ENCODE measurements around the gene CDCA7L.

The CDCA7L gene

DNA sequence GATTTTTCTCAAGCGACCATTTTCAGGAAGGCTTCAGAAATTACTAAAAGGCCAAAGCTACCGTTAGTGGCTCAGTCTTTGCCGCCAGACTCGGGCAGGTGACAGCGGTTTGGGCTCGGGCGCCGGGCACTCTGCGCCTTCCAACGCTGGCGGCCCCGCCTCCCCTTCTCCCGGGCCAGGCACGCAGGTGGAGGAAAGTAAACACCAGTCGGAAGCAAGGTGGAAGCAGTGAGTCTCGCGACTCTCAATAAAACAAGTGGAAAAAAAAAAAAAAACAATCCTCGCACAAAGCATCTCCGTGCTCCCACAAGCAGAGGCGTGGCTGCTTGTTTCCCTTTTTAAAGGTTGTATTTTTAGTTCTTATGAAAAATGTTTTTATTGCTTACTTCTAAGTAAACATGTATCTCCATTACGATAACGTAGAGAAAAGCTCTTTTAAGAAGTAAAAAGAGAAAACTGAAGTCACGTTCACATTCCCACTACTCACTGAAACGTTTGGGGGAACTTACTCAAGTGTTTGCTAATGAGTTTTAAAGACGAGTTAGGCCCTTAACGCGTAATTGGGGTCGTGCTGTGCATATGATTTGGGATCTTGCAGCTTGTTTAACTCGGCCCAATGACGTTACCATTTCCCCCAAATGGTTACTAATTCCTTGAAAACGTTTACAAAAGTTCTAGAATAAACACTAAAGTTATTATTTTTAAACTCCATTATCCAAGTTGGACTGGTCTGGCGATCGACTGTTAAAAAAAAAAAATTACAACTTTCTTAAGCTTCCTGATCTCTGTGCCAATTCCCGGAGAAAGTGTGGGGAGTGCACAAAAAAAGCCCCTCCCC is 864 bp downstream of the CDCA7L start:
- no peak for TF ChIP-seq CTCF (IDR thresholded peaks at IDR 0.05; ENCODE audit: insufficient read depth, missing control alignments)
- DNase-seq (ENCODE audit: insufficient read length, low spot score) (no peak), FAIRE-seq (no peak)

GRCh38 chr7:21943436-21943835 is 2.3 kb downstream of the CDCA7L start:
- FAIRE-seq: no peak
- no peak for DNase-seq (ENCODE audit: insufficient read length, low spot score)
- no peak for TF ChIP-seq CTCF (IDR thresholded peaks at IDR 0.05; ENCODE audit: insufficient read depth, missing control alignments)

- FAIRE-seq: no peak
- TF ChIP-seq CTCF (IDR thresholded peaks at IDR 0.05; ENCODE audit: insufficient read depth, missing control alignments): no peak
- DNase-seq (ENCODE audit: insufficient read length, low spot score): no peak
These were observed 2.7 kb downstream of the CDCA7L start for GRCh38 chr7:21942955-21943354.

- DNase-seq (ENCODE audit: insufficient read length, low spot score): no peak
These were observed 4.0 kb downstream of the CDCA7L start for GRCh38 chr7:21941611-21942141.

GRCh38 chr7:21939858-21940372 is 5.8 kb downstream of the CDCA7L start:
- TF ChIP-seq CTCF (IDR thresholded peaks at IDR 0.05; ENCODE audit: insufficient read depth, missing control alignments): no peak
- FAIRE-seq (no peak), DNase-seq (ENCODE audit: insufficient read length, low spot score) (no peak)

More at GRCh38 chr7:21941611-21942141, 4.0 kb downstream of the CDCA7L start:
- no peak for TF ChIP-seq CTCF (IDR thresholded peaks at IDR 0.05; ENCODE audit: insufficient read depth, missing control alignments)
- FAIRE-seq: no peak

DNA sequence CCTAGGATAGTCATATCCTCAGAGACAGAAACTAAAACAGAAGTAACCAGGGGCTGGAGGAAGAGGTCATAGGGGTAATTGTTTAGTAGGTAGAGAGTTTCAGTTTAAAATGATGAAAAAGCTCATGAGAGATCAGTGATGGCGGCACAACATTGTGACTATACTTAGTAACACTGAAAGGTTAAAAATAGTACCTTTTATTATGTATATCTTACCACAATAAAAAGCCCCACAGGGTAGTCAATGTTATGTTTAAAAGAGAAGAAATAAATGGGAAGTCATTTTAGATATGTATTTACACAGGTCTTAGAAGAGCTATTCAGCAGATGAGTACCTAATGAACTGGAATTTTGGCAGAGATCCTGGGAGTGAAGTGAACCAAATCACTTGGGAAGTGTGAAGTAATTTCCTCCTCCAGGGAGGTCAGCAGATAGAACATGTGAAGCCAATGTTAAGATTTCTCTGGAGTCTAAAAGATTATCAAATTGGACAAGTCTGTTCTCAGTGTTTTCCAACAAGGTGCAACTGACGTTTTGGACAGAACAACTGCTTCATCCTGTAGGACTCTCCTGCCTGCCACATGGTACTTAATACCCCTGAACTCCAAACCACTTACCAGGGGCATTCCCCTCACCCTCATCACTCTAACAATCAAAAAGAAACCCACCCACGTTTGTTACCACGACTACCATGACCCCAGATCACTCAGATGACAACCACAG is 6.4 kb downstream of the CDCA7L start:
- TF ChIP-seq CTCF (IDR thresholded peaks at IDR 0.05; ENCODE audit: insufficient read depth, missing control alignments): no peak
- no peak for DNase-seq (ENCODE audit: insufficient read length, low spot score)
- no peak for FAIRE-seq
